Liver (tissue), 3 donors: ENCODE results near the gene INSR.

Experiments used
- CTCF ChIP-seq: fragments of 150-350 bp; IDR thresholded peaks from 2 replicates; pipeline ENCODE4 v1.5.1; 2017; ENCODE audit warnings: improper control_type of control experiment, low read depth, low read length; ENCODE audit not compliant: missing input control
- RAD21 ChIP-seq, 2 donors: IDR thresholded peaks; 2 replicates each; pipeline ENCODE4 v1.6.1; 2016; ENCODE audit warnings: antibody characterized with exemption in 2 of 2, mild to moderate bottlenecking in 2 of 2
- TF ChIP-seq, protein P1 (sequence below): IDR thresholded peaks from 2 replicates; pipeline ENCODE4 v1.6.1; 2016; ENCODE audit warnings: antibody characterized with exemption, mild to moderate bottlenecking
- TF ChIP-seq, protein P2 (sequence below): IDR thresholded peaks from 2 replicates; pipeline ENCODE4 v1.6.1; 2016; ENCODE audit warnings: antibody characterized with exemption
- donor health status: healthy.
- donor health status: healthy.

- no peak for TF ChIP-seq RAD21 (IDR thresholded peaks at IDR 0.05)
- TF ChIP-seq, protein P1, sequence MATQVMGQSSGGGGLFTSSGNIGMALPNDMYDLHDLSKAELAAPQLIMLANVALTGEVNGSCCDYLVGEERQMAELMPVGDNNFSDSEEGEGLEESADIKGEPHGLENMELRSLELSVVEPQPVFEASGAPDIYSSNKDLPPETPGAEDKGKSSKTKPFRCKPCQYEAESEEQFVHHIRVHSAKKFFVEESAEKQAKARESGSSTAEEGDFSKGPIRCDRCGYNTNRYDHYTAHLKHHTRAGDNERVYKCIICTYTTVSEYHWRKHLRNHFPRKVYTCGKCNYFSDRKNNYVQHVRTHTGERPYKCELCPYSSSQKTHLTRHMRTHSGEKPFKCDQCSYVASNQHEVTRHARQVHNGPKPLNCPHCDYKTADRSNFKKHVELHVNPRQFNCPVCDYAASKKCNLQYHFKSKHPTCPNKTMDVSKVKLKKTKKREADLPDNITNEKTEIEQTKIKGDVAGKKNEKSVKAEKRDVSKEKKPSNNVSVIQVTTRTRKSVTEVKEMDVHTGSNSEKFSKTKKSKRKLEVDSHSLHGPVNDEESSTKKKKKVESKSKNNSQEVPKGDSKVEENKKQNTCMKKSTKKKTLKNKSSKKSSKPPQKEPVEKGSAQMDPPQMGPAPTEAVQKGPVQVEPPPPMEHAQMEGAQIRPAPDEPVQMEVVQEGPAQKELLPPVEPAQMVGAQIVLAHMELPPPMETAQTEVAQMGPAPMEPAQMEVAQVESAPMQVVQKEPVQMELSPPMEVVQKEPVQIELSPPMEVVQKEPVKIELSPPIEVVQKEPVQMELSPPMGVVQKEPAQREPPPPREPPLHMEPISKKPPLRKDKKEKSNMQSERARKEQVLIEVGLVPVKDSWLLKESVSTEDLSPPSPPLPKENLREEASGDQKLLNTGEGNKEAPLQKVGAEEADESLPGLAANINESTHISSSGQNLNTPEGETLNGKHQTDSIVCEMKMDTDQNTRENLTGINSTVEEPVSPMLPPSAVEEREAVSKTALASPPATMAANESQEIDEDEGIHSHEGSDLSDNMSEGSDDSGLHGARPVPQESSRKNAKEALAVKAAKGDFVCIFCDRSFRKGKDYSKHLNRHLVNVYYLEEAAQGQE = no peak
- no peak for TF ChIP-seq CTCF
- TF ChIP-seq, protein P2, sequence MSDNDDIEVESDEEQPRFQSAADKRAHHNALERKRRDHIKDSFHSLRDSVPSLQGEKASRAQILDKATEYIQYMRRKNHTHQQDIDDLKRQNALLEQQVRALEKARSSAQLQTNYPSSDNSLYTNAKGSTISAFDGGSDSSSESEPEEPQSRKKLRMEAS = no peak
Observed at GRCh38 chr19:7292352-7292949, 1.8 kb downstream of the INSR start.
